HG02970 (cell line): Measurements from ENCODE around the gene FLNA.
"Not testable (repeated sequence)": the region's sequence is repeated elsewhere in the genome, so short reads cannot be mapped to it uniquely, and the experiment has no call there.

Experiments
- ATAC-seq: cut with Tn5 transposase; IDR thresholded peaks from one replicate; pipeline ENCODE4 v1.9.1; 2021; ENCODE audit warnings: mild to moderate bottlenecking, moderate library complexity, moderate number of reproducible peaks; ENCODE audit not compliant: unreplicated experiment, low FRiP score

FLNA gene

GRCh38 chrX:154398668-154399526, 24.5 kb upstream of the FLNA start:
- ATAC-seq, result peak; percentile 7

- peak; percentile 77 for ATAC-seq
Observed at GRCh38 chrX:154397888-154398667, 23.6 kb upstream of the FLNA start, which contains the start of gene RPL10. TSS of gene RPL10 (plus strand) at chrX:154398377. CDS start at chrX:154398520, 143 bp downstream.

- ATAC-seq, result peak; percentile 27
Observed at GRCh38 chrX:154396973-154397887, 22.8 kb upstream of the FLNA start.

DNA sequence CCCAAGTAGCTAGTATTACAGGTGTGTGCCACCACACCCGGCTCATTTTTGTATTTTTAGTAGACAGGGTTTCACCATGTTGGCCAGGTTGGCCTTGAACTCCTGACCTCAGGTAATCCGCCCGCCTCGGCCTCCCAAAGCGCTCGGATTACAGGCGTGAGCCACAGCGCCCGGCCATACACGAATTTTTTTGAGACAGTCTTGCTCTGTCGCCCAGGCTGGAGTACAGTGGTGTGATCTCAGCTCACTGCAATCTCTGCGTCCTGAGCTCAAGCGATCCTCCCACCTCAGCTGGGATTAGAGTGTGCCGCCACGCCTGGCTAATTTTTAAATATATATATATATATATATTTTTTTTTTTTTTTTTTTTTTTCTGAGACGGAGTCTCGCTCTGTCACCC, 21.9 kb upstream of the FLNA start:
- ATAC-seq, result not testable (repeated sequence)

DNA sequence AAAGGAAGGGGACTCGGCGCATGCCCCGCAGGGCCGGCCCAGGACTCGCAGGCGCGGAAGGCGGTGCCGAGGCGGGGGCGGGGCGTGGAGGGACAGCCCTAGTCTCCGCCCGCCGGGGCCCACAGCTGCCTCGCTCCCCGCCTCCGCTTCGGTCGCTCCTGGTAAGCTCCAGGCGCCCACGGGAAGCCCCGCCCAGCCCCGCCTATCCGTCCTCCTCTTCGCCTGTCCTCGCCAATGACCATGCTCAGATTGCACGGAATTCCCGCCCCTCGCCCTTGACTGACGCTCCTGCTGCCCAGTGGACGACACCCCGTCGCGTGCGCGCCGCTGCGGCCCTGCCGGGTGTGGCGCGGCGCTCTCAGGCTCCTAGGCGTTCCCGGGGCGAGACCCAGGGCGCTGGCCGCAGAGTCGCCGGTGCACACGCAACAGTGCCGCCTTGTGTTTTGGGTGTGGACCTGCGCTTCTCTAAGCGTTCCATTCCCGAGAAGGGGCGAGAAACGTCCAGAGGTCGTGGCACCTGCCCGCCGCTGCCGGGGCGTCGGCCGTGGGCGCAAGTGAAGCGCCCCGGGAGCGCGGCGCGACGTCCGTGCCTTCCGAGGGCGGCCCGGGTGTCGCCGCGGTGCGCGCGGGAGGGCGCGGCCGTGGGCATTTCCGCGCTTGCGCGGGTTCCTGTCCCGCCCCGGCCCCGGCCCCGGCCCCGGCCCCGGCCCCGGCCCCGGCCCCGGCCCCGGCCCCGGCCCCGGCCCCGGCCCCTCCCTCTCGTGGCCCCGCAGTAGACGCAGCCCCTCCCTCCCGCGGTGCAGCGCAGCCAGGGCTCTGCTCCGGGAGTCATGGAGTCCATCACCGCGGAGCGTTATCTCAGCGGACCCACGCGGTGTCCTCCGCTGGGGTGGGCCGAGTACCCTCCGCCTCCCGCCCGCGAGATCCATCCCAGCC, 15.6 kb upstream of the FLNA start:
- ATAC-seq, result peak; percentile 59

- ATAC-seq, result not testable (repeated sequence)
Observed at GRCh38 chrX:154388649-154389048, 14.2 kb upstream of the FLNA start.

GRCh38 chrX:154388094-154388493, 13.7 kb upstream of the FLNA start:
- peak; percentile 26 for ATAC-seq

GRCh38 chrX:154384284-154384892, 10.0 kb upstream of the FLNA start:
- no peak for ATAC-seq

DNA sequence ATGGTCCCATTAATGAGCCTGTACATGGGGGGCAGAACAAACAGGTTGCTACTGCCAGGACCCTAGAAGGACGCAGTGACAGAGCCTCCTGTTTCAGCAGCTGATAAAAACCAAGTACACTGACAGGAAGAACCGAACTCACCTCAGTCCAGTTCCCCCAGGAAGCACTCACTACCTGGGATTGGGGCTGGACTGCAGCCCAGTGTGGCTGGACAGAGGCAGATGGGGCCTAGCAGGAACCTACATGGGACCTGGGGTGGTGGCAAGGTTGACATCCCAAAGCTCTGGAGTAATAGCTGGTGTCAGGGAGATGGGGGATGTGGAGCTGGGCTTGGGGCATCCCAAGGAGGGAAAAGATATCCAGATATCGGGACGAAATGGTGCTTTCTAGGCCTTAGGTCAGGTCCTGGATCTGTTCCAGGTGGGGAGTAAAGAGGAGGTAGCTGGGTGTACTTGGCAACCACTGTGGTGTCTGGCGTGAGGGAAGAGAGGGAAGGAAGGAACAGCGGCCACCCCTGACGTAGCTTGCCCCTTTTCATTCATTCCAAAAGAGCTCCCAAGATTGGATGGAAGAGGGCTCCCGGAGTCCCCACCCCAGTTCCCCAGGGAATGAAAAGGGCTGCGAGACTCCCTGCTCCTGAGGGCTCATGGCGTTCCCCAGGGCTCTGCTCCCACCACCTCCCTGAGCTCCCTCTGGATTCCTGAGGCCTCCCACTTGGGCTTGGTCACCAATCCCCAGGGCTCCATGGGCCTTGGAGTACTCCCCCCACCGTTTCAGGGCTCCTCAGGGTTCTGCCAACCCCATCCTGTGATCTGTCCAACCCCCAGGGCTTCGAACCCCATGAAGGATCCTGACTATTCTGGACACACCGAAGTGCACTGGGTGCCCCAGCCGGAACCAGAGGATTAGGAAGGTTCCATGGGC, 9.2 kb upstream of the FLNA start:
- no peak for ATAC-seq

DNA sequence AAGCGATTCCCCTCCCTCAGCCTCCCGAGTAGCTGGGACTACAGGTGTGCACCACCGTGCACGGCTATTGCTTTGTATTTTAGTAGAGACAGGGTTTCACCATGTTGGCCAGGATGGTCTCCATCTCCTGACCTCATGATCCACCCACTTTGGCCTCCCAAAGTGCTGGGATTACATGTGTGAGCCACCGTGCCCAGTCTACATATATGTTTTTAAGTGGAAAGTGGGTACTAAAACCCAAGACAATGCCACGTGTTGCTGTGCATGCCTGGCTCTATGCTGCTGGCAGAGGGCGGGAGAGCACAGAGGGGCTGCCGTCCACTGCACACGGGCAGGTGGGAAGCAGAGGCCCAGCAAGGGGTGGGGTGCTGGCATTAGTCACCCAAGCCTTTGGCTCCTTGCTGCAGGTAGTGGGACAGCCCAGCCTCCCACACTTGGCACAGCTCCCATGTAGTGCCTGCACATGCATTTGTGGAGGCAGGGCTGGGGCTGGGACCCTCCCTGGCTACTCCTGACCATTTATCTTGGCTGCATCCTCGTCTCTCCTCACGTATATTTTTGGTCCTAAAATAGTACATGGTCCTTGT, 8.1 kb upstream of the FLNA start:
- no peak for ATAC-seq

DNA sequence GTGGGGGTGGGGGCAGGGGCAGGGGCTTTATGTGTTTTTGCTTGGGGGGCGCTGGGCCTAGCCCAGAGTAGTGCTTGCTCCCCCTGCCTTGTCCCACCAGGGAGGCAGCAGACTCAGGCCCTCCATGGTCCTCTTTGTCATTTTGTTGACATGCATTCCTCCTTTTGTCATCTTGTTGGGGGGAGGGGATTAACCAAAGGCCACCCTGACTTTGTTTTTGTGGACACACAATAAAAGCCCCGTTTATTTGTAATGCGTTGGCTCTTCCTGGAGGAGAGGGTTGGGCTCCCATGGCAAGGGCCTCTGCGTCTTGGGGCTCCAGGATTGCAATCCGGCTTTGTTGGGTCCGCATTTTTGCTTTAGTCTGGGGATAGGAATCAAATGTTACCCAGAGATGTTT, 6.8 kb upstream of the FLNA start:
- no peak for ATAC-seq

GRCh38 chrX:154380787-154381186, 6.4 kb upstream of the FLNA start:
- no peak for ATAC-seq

GRCh38 chrX:154380153-154380552, 5.7 kb upstream of the FLNA start:
- no peak for ATAC-seq

GRCh38 chrX:154379569-154379951, 5.1 kb upstream of the FLNA start:
- no peak for ATAC-seq

DNA sequence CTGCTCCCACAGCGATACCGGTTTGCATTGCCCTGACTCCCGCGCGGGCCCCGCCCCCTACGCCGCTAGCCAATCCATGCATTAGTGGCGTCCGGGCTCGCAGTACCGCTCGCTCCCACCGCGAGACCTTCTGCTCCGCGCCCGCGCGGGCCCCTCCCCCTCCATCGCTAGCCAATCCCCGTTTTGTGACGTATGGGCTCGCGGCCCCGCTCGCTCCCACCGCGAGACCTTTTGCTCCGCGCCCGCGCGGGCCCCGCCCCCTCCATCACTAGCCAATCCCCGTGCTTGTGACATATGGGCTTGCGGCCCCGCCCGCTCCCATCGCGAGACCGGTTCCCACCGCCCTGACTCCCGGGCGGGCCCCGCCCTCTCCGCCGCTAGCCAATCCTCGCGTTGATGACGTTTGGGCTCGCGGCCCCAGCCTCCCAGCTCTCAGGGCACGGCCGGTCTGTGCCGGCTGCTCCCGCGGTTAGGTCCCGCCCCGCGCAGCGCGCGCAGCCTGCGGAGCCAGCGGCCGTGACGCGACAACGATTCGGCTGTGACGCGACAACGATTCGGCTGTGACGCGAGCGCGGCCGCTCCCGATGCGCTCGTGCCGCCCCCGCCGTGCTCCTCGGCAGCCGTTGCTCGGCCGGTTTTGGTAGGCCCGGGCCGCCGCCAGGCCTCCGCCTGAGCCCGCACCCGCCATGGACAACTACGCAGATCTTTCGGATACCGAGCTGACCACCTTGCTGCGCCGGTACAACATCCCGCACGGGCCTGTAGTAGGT, 4.5 kb upstream of the FLNA start, which contains the start of gene EMD:
TSS of gene EMD (plus strand) at position 497 of the 770 bp plus-strand sequence. CDS start at position 687, 190 bp downstream.
- ATAC-seq, result peak; percentile 77

DNA sequence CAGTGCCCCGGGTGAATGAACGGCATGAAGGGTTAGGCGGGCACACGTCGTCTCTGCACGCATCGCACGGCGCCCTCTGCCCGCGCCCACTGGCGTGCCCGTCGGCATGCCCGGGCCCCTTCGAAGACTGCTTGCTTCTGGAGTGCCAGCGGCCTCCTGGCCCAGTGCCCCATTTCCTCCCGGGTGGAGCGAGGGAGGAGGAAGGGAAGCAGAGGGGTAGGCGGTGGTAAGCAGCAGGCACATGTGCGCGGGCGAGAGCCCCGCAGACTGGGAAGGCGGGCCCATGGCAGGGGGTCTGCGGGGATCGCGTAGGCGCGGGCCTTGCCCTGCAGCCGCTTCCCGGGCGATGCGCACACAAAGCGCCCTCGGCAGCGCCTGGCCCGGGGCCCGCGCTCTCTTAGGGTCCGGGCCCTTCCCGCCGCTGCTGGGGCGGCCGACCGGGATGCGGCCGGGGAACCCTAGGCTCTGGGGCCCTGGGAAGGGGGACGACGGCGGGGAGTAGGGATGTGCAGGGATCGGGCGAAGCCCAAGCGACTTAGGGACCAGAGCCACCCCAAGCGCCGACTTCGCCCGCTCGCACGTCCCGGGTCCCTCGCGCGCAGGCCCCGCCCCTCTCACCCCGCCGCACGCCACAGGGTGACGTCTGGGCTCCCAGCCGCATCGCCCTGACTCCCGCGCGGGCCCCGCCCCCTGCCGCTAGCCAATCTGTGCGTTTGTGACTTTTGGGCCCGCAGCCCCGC, 3.8 kb upstream of the FLNA start:
- ATAC-seq, result no peak
